ENCODE results near the gene RAB33A. TPM values are rescaled to one million over a fixed set of nuclear protein-coding genes. Genes with fewer than 3 reads are reported as not detected.
"Not testable (repeated sequence)": the region's sequence is repeated elsewhere in the genome, so short reads cannot be mapped to it uniquely, and the experiment has no call there.

RAB33A gene
- total RNA-seq, 1 donor from 2014 or later = 1.7 TPM

DNA sequence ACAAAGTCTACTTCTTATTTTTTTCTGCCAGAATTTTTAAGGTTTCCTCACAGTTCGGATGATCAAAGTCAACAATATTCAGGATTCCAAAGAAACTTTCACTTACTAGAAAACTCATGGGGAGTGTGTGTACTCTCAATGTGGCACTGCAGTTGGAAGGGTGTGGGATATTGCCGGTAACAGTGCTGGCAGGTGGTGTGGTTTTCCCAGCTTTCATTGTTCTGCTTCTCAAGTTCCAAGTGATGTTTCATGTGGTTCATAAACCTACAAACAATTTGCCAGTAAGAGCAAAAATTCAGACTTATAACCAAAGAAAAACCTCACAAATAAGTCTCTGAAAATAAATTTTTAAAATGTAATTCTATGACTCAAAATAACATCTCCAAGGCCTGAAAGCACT, 57.1 kb downstream of the RAB33A start:
- Histone ChIP-seq H4K20me1 (ENCODE audit: insufficient read depth, low read length) (no peaks in the 10 kb centered on the region), H3K27me3 (ENCODE audit: insufficient read depth, low read length) (no peaks in the 10 kb centered on the region), H3K27ac (ENCODE audit: low read depth, low read length) (no peak overlapping the region), H3K79me2 (ENCODE audit: insufficient read depth, low read length) (no peaks in the 10 kb centered on the region), H3K9me3 (ENCODE audit: insufficient read depth, low read depth, low read length) (no peaks in the 10 kb centered on the region), H3K4me2 (ENCODE audit: low read length) (no peak overlapping the region), H3K4me1 (ENCODE audit: insufficient read depth, low read length) (no peaks in the 10 kb centered on the region), H2AFZ (ENCODE audit: low read depth, low read length) (no peak overlapping the region), H3K4me3 (ENCODE audit: insufficient read depth, low read depth, low read length) (no peak overlapping the region), H3K9ac (ENCODE audit: low read length) (no peak overlapping the region), H3K36me3 (ENCODE audit: insufficient read depth, low read length) (peaks cover 14% of the 10 kb centered on the region)
- Mint-ChIP-seq H3K9me3 (ENCODE audit: unreplicated experiment) (no peaks in the 10 kb centered on the region), H3K4me1 (ENCODE audit: low read depth, unreplicated experiment) (no peaks in the 10 kb centered on the region), H3K27ac (ENCODE audit: unreplicated experiment) (no peak overlapping the region), H3K27me3 (ENCODE audit: low read depth, unreplicated experiment) (no peaks in the 10 kb centered on the region), H3K4me3 (ENCODE audit: unreplicated experiment) (no peak overlapping the region), H3K36me3 (ENCODE audit: low read depth, unreplicated experiment) (no peaks in the 10 kb centered on the region)
- TF ChIP-seq, protein P1, sequence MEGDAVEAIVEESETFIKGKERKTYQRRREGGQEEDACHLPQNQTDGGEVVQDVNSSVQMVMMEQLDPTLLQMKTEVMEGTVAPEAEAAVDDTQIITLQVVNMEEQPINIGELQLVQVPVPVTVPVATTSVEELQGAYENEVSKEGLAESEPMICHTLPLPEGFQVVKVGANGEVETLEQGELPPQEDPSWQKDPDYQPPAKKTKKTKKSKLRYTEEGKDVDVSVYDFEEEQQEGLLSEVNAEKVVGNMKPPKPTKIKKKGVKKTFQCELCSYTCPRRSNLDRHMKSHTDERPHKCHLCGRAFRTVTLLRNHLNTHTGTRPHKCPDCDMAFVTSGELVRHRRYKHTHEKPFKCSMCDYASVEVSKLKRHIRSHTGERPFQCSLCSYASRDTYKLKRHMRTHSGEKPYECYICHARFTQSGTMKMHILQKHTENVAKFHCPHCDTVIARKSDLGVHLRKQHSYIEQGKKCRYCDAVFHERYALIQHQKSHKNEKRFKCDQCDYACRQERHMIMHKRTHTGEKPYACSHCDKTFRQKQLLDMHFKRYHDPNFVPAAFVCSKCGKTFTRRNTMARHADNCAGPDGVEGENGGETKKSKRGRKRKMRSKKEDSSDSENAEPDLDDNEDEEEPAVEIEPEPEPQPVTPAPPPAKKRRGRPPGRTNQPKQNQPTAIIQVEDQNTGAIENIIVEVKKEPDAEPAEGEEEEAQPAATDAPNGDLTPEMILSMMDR (IDR thresholded peaks at IDR 0.05; ENCODE audit: insufficient read depth, low read depth, low read length) = no peak
- no peak for TF ChIP-seq EZH2 (IDR thresholded peaks at IDR 0.05; ENCODE audit: insufficient read depth, low read length)
- DNase-seq (ENCODE audit: low read depth) = no peak
- FAIRE-seq = peak; percentile 17

- DNase-seq (ENCODE audit: low read depth); H3K36me3 Mint-ChIP-seq (ENCODE audit: low read depth, unreplicated experiment); FAIRE-seq; H3K9ac ChIP-seq (ENCODE audit: low read length); H3K4me1 ChIP-seq (ENCODE audit: insufficient read depth, low read length); H3K27me3 Mint-ChIP-seq (ENCODE audit: low read depth, unreplicated experiment); H3K4me2 ChIP-seq (ENCODE audit: low read length); H3K79me2 ChIP-seq (ENCODE audit: insufficient read depth, low read length); H3K9me3 Mint-ChIP-seq (ENCODE audit: unreplicated experiment); H3K27me3 ChIP-seq (ENCODE audit: insufficient read depth, low read length); H3K4me1 Mint-ChIP-seq (ENCODE audit: low read depth, unreplicated experiment); H4K20me1 ChIP-seq (ENCODE audit: insufficient read depth, low read length); H3K4me3 Mint-ChIP-seq (ENCODE audit: unreplicated experiment); H3K4me3 ChIP-seq (ENCODE audit: insufficient read depth, low read depth, low read length); H3K27ac Mint-ChIP-seq (ENCODE audit: unreplicated experiment); H2AFZ ChIP-seq (ENCODE audit: low read depth, low read length); H3K27ac ChIP-seq (ENCODE audit: low read depth, low read length); H3K9me3 ChIP-seq (ENCODE audit: insufficient read depth, low read depth, low read length): not testable (repeated sequence)
- H3K36me3 ChIP-seq (ENCODE audit: insufficient read depth, low read length) = peaks cover 11% of the 10 kb centered on the region
Observed at GRCh38 chrX:130231184-130231583, 59.4 kb downstream of the RAB33A start.

Other genes starting within 250 kb of the RAB33A start
- 20.0 and 22.3 TPM in 2 replicates for gene BCORL1, start 189.3 kb upstream of the RAB33A start, total RNA-seq
- 30.5 and 31.2 TPM in 2 replicates for gene ELF4, start 61.5 kb upstream of the RAB33A start, total RNA-seq
- 38.1 and 39.6 TPM in 2 replicates for gene AIFM1, start 6.1 kb upstream of the RAB33A start, total RNA-seq
- gene ZNF280C, start 96.9 kb downstream of the RAB33A start, total RNA-seq = 7.3 and 7.8 TPM in 2 replicates
- 16.0 and 17.4 TPM in 2 replicates for gene SLC25A14, start 168.0 kb downstream of the RAB33A start, total RNA-seq
- gene GPR119, start 213.7 kb downstream of the RAB33A start, total RNA-seq = not detected in 2 replicates
- gene RBMX2, start 230.0 kb downstream of the RAB33A start, total RNA-seq = 19.7 TPM in 2 replicates

All from astrocyte (in vitro differentiated cells and primary cell).